H9 (cell line): ENCODE measurements around the gene E2F1. TPM values are rescaled to one million over a fixed set of nuclear protein-coding genes. Genes with fewer than 3 reads are reported as not detected.

Experiments used
- DNase-seq: peaks from one replicate; pipeline ENCODE4 v3.0.0-alpha.2; 2017
- H2AFZ ChIP-seq: one replicate; pipeline ENCODE4 v1.6.1; 2013; ENCODE audit warnings: mild to moderate bottlenecking, low read length, control low read depth, moderate library complexity
- H2AK5ac ChIP-seq: 2 replicates; pipeline ENCODE4 v1.6.1; 2013; ENCODE audit warnings: low read length, control low read depth, mixed read lengths; ENCODE audit not compliant: insufficient read length
- H2BK120ac ChIP-seq: one replicate; pipeline ENCODE4 v1.6.1; 2013; ENCODE audit warnings: low read depth, mild to moderate bottlenecking, low read length, control low read depth, inconsistent platforms; ENCODE audit not compliant: poor library complexity, severe bottlenecking
- H2BK12ac ChIP-seq: 2 replicates; pipeline ENCODE4 v1.6.1; 2013; ENCODE audit warnings: low read length, control low read depth, mixed read lengths, low read depth; ENCODE audit not compliant: insufficient read length
- H2BK15ac ChIP-seq: 2 replicates; pipeline ENCODE4 v1.6.1; 2013; ENCODE audit warnings: low read depth, low read length, control low read depth
- H2BK20ac ChIP-seq: one replicate; pipeline ENCODE4 v1.6.1; 2013; ENCODE audit warnings: low read depth, mild to moderate bottlenecking, low read length, control low read depth, inconsistent platforms; ENCODE audit not compliant: poor library complexity, severe bottlenecking
- H2BK5ac ChIP-seq: 2 replicates; pipeline ENCODE4 v1.6.1; 2013; ENCODE audit warnings: low read length, control low read depth, mixed read lengths; ENCODE audit not compliant: insufficient read length
- H3K14ac ChIP-seq: 2 replicates; pipeline ENCODE4 v1.6.1; 2013; ENCODE audit warnings: low read length, control low read depth; ENCODE audit not compliant: insufficient read depth
- H3K18ac ChIP-seq: 2 replicates; pipeline ENCODE4 v1.6.1; 2013; ENCODE audit warnings: low read depth, mild to moderate bottlenecking, mixed read lengths, low read length, control low read depth; ENCODE audit not compliant: insufficient read length
- H3K23ac ChIP-seq: 2 replicates; pipeline ENCODE4 v1.6.1; 2013; ENCODE audit warnings: low read length, control low read depth, mixed read lengths, low read depth; ENCODE audit not compliant: insufficient read length
- H3K23me2 ChIP-seq: 2 replicates; pipeline ENCODE4 v1.6.1; 2013; ENCODE audit warnings: low read depth, mild to moderate bottlenecking, mixed read lengths, low read length, control low read depth; ENCODE audit not compliant: insufficient read length, poor library complexity, severe bottlenecking
- H3K27ac ChIP-seq: 2 replicates; pipeline ENCODE4 v1.5.1; 2013; ENCODE audit warnings: low read length, control low read depth, mixed read lengths, low read depth; ENCODE audit not compliant: insufficient read length
- H3K27me3 ChIP-seq: 2 replicates; pipeline ENCODE4 v1.6.1; 2013; ENCODE audit warnings: low read length, control low read depth, inconsistent platforms; ENCODE audit not compliant: insufficient read depth
- H3K4ac ChIP-seq: 2 replicates; pipeline ENCODE4 v1.6.1; 2013; ENCODE audit warnings: low read depth, mild to moderate bottlenecking, control low read depth, inconsistent platforms, low read length, moderate library complexity
- H3K4me1 ChIP-seq: 2 replicates; pipeline ENCODE4 v1.6.1; 2013; ENCODE audit warnings: low read length, control low read depth, inconsistent platforms; ENCODE audit not compliant: insufficient read depth
- H3K4me2 ChIP-seq: 2 replicates; pipeline ENCODE4 v1.6.1; 2013; ENCODE audit warnings: low read length, control low read depth, mixed read lengths; ENCODE audit not compliant: insufficient read length, insufficient read depth
- H3K56ac ChIP-seq: 2 replicates; pipeline ENCODE4 v1.6.1; 2013; ENCODE audit warnings: low read depth, mild to moderate bottlenecking, mixed read lengths, low read length, control low read depth; ENCODE audit not compliant: insufficient read length
- H3K79me1 ChIP-seq: 2 replicates; pipeline ENCODE4 v1.6.1; 2013; ENCODE audit warnings: low read depth, mild to moderate bottlenecking, moderate library complexity, low read length, control low read depth, inconsistent platforms; ENCODE audit not compliant: insufficient read depth, poor library complexity, severe bottlenecking
- H3K79me2 ChIP-seq: 2 replicates; pipeline ENCODE4 v1.6.1; 2013; ENCODE audit warnings: low read length, control low read depth, inconsistent platforms; ENCODE audit not compliant: insufficient read depth
- H3K9ac ChIP-seq: 2 replicates; pipeline ENCODE4 v1.6.1; 2013; ENCODE audit warnings: low read length, control low read depth, mixed read lengths; ENCODE audit not compliant: insufficient read length; ENCODE audit errors: extremely low read depth
- H3K9me3 ChIP-seq: one replicate; pipeline ENCODE4 v1.6.1; 2013; ENCODE audit warnings: low read depth, low read length, inconsistent platforms; ENCODE audit not compliant: control insufficient read depth
- H3T11ph ChIP-seq: one replicate; pipeline ENCODE4 v1.6.1; 2013; ENCODE audit warnings: mild to moderate bottlenecking, low read length, control low read depth, inconsistent platforms
- H4K20me1 ChIP-seq: one replicate; pipeline ENCODE4 v1.6.1; 2013; ENCODE audit not compliant: control insufficient read depth, insufficient read length, insufficient read depth
- H4K5ac ChIP-seq: 2 replicates; pipeline ENCODE4 v1.6.1; 2013; ENCODE audit warnings: low read depth, mild to moderate bottlenecking, mixed read lengths, low read length, control low read depth; ENCODE audit not compliant: insufficient read length
- H4K8ac ChIP-seq: replicated peaks from 2 replicates; pipeline ENCODE4 v1.6.1; 2013; ENCODE audit warnings: low read length, control low read depth, mixed read lengths, low read depth; ENCODE audit not compliant: insufficient read length
- H4K91ac ChIP-seq: 2 replicates; pipeline ENCODE4 v1.6.1; 2013; ENCODE audit warnings: low read depth, mild to moderate bottlenecking, moderate library complexity, mixed read lengths, low read length, control low read depth; ENCODE audit not compliant: insufficient read length
- H3K27ac Mint-ChIP-seq, 3 experiments: 2 replicates in 2 of 3; 3 replicates in 1 of 3; pipeline ENCODE4 v1.8.0; 2020 to 2021; ENCODE audit warnings: mixed read lengths in 3 of 3, mild to moderate bottlenecking in 1 of 3, moderate library complexity in 1 of 3
- H3K27me3 Mint-ChIP-seq: 2 replicates; pipeline ENCODE4 v1.8.0; 2021; ENCODE audit warnings: low read depth, mild to moderate bottlenecking, moderate library complexity, mixed read lengths
- H3K36me3 Mint-ChIP-seq, 3 experiments: 2 replicates in 2 of 3; 3 replicates in 1 of 3; pipeline ENCODE4 v1.8.0; 2020 to 2021; ENCODE audit warnings: low read depth in 3 of 3, mixed read lengths in 3 of 3; ENCODE audit not compliant: insufficient read depth in 1 of 3
- H3K4me1 Mint-ChIP-seq, 2 experiments: 2 replicates each; pipeline ENCODE4 v1.8.0; 2020; ENCODE audit warnings: mixed read lengths in 2 of 2
- H3K4me3 Mint-ChIP-seq, 2 experiments: 2 replicates in 1 of 2; 3 replicates in 1 of 2; pipeline ENCODE4 v1.8.0; 2020 to 2021; ENCODE audit warnings: mild to moderate bottlenecking in 2 of 2, mixed read lengths in 2 of 2, moderate library complexity in 1 of 2
- H3K9me3 Mint-ChIP-seq, 2 experiments: 2 replicates in 1 of 2; 3 replicates in 1 of 2; pipeline ENCODE4 v1.8.0; 2020; ENCODE audit warnings: mild to moderate bottlenecking in 2 of 2, mixed read lengths in 2 of 2, moderate library complexity in 1 of 2
- CTCF ChIP-seq: fragments of 200-600 bp; sonication (generic); conservative IDR thresholded peaks from 3 replicates; pipeline ENCODE4 v1.8.0; 2021; ENCODE audit warnings: antibody characterized with exemption, mild to moderate bottlenecking
- WGBS: extraction: QIAGEN DNeasy Blood & Tissue Kit; methylation state at CpG from one replicate; pipeline ENCODE4 v1.1.7; 2013; ENCODE audit warnings: missing lambda C conversion rate, low lambda C conversion rate, mixed read lengths; ENCODE audit not compliant: insufficient read length; ENCODE audit errors: extremely low coverage; 5-methylcytosine and 5-hydroxymethylcytosine counted together
- total RNA-seq: library from RNA; stranded (reverse); gene quantifications from 2 replicates; pipeline ENCODE4 v1.2.1, GENCODE V29; 2021

E2F1 gene
- total RNA-seq, 1 experiment from 2014 or later: 58.7 TPM

- peaks cover 9 to 10% of the 10 kb centered on the region in 2 experiments for H3K4me1 Mint-ChIP-seq
- no peak for TF ChIP-seq CTCF
- peaks cover 15 to 48% (median 29%) of the 10 kb centered on the region in 3 experiments; a peak in 6 of 7 replicates for H3K36me3 Mint-ChIP-seq
These were observed 40.8 kb downstream of the E2F1 start for GRCh38 chr20:33645396-33645795.

More at GRCh38 chr20:33645396-33645795, 40.8 kb downstream of the E2F1 start:
- Histone ChIP-seq H3K27ac (no peak overlapping the region), H3K23ac (no peak overlapping the region), H2AK5ac (no peak overlapping the region), H4K8ac (no peak overlapping the region), H4K91ac (no peak overlapping the region), H3K4me2 (no peak overlapping the region), H3K9ac (no peak overlapping the region), H2BK20ac (no peak overlapping the region), H2BK15ac (no peak overlapping the region), H3K23me2 (no peaks in the 10 kb centered on the region), H2BK5ac (no peak overlapping the region), H3T11ph (no peak overlapping the region), H3K18ac (no peak overlapping the region), H4K5ac (no peak overlapping the region), H2BK120ac (no peak overlapping the region), H3K79me1 (no peaks in the 10 kb centered on the region), H2BK12ac (no peak overlapping the region), H3K14ac (no peak overlapping the region), H3K27me3 (no peaks in the 10 kb centered on the region), H4K20me1 (no peaks in the 10 kb centered on the region), H3K4me1 (no peaks in the 10 kb centered on the region), H3K79me2 (no peaks in the 10 kb centered on the region), H2AFZ (no peak overlapping the region), H3K56ac (no peak overlapping the region), H3K4ac (no peak overlapping the region), H3K9me3 (no peaks in the 10 kb centered on the region)
- WGBS: no CpG with 5 or more reads among the region's 2 CpGs
- no peak overlapping the region for H3K4me3 Mint-ChIP-seq
- no peak for DNase-seq
- no peak overlapping the region for H3K27ac Mint-ChIP-seq
- no peaks in the 10 kb centered on the region; the same call in 1 of the 2 replicates for H3K27me3 Mint-ChIP-seq
- no peaks in the 10 kb centered on the region for H3K9me3 Mint-ChIP-seq
